Vagina (tissue), 2 donors: ENCODE results near the gene APOBEC3B. TPM values are rescaled to one million over a fixed set of nuclear protein-coding genes. Genes with fewer than 3 reads are reported as not detected.
"Not testable (repeated sequence)": the region's sequence is repeated elsewhere in the genome, so short reads cannot be mapped to it uniquely, and the experiment has no call there.

Experiments used
- DNase-seq, 2 donors: peaks; one replicate each; pipeline ENCODE4 v3.0.0-alpha.2; 2017; ENCODE audit errors: extremely low spot score in 2 of 2
- H3K27ac ChIP-seq: fragments of 200-600 bp; sonication (generic); one replicate; pipeline ENCODE4 v1.5.1; 2019
- H3K27me3 ChIP-seq: fragments of 200-600 bp; sonication (generic); one replicate; pipeline ENCODE4 v1.5.1; 2019
- H3K36me3 ChIP-seq, 2 donors: fragments of 200-600 bp; sonication (generic); one replicate each; pipeline ENCODE4 v1.5.1; 2017 to 2019
- H3K4me1 ChIP-seq: fragments of 200-600 bp; sonication (generic); one replicate; pipeline ENCODE4 v1.5.1; 2019
- H3K4me3 ChIP-seq, 2 donors: fragments of 200-600 bp; sonication (generic); 1 replicate in 1 of 2; 2 replicates in 1 of 2; pipeline ENCODE4 v1.5.1; 2016 to 2019
- H3K9me3 ChIP-seq: fragments of 200-600 bp; sonication (generic); one replicate; pipeline ENCODE4 v1.5.1; 2019
- POLR2A ChIP-seq, 2 donors: fragments of 450-650 bp; IDR thresholded peaks; one replicate each; pipeline ENCODE4 v1.6.1; 2017; ENCODE audit warnings: antibody characterized with exemption in 2 of 2, mild to moderate bottlenecking in 2 of 2, moderate library complexity in 2 of 2
- POLR2AphosphoS5 ChIP-seq, 2 donors: sonication (generic); formaldehyde crosslinking; IDR thresholded peaks; one replicate each; pipeline ENCODE4 v1.9.0; 2017; ENCODE audit warnings: antibody characterized with exemption in 2 of 2, mild to moderate bottlenecking in 2 of 2, low read depth in 1 of 2; ENCODE audit not compliant: insufficient read depth in 1 of 2
- intact Hi-C: fragments of 100-400 bp; cut with DNase I; formaldehyde crosslinking; loops from one replicate; pipeline ENCODE4 v1.15.1; 2023
- total RNA-seq: library from RNA; depleted of rRNA; stranded (reverse); fragments of >200 nt; gene quantifications from one replicate; pipeline ENCODE4 v1.2.3, GENCODE V29; 2016
- TF ChIP-seq, protein P1 (sequence below), 3 experiments: fragments of 450-650 bp in 2 of 3; fragments of 200-600 bp in 1 of 3; sonication (generic) in 1 of 3; IDR thresholded peaks; one replicate each; pipeline ENCODE4 v1.5.1; 2017 to 2019; ENCODE audit warnings: antibody characterized with exemption in 3 of 3, mild to moderate bottlenecking in 2 of 3, moderate library complexity in 2 of 3

APOBEC3B gene
- total RNA-seq, 1 donor from 2014 or later: not detected

GRCh38 chr22:38971791-38972190 lies 10.4 kb upstream of the APOBEC3B start:
- Histone ChIP-seq H3K27ac (no peak overlapping the region), H3K27me3 (no peaks in the 10 kb centered on the region), H3K4me3 (no peak overlapping the region), H3K9me3 (no peaks in the 10 kb centered on the region), H3K36me3 (no peaks in the 10 kb centered on the region), H3K4me1 (no peaks in the 10 kb centered on the region)
- intact Hi-C loops: no loop called here
- no peak for TF ChIP-seq POLR2A (IDR thresholded peaks at IDR 0.05)
- no peak for TF ChIP-seq POLR2AphosphoS5 (IDR thresholded peaks at IDR 0.05; ENCODE audit: insufficient read depth in 1 of 2, low read depth in 1 of 2)
- TF ChIP-seq, protein P1, sequence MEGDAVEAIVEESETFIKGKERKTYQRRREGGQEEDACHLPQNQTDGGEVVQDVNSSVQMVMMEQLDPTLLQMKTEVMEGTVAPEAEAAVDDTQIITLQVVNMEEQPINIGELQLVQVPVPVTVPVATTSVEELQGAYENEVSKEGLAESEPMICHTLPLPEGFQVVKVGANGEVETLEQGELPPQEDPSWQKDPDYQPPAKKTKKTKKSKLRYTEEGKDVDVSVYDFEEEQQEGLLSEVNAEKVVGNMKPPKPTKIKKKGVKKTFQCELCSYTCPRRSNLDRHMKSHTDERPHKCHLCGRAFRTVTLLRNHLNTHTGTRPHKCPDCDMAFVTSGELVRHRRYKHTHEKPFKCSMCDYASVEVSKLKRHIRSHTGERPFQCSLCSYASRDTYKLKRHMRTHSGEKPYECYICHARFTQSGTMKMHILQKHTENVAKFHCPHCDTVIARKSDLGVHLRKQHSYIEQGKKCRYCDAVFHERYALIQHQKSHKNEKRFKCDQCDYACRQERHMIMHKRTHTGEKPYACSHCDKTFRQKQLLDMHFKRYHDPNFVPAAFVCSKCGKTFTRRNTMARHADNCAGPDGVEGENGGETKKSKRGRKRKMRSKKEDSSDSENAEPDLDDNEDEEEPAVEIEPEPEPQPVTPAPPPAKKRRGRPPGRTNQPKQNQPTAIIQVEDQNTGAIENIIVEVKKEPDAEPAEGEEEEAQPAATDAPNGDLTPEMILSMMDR (IDR thresholded peaks at IDR 0.05): no peak
- no peak for DNase-seq

- Histone ChIP-seq H3K4me1 (no peaks in the 10 kb centered on the region), H3K9me3 (no peaks in the 10 kb centered on the region), H3K27ac (no peak overlapping the region), H3K27me3 (no peaks in the 10 kb centered on the region), H3K4me3 (no peak overlapping the region), H3K36me3 (no peaks in the 10 kb centered on the region)
- DNase-seq: no peak
- TF ChIP-seq POLR2AphosphoS5 (IDR thresholded peaks at IDR 0.05; ENCODE audit: insufficient read depth in 1 of 2, low read depth in 1 of 2) (no peak), POLR2A (IDR thresholded peaks at IDR 0.05) (no peak)
- TF ChIP-seq, protein P1 (IDR thresholded peaks at IDR 0.05): no peak
- intact Hi-C loops: no loop called here
Observed at GRCh38 chr22:38972558-38972957, 9.6 kb upstream of the APOBEC3B start.

- Histone ChIP-seq H3K4me1 (no peaks in the 10 kb centered on the region), H3K36me3 (no peaks in the 10 kb centered on the region), H3K27me3 (no peaks in the 10 kb centered on the region), H3K9me3 (no peaks in the 10 kb centered on the region), H3K27ac (no peak overlapping the region), H3K4me3 (no peak overlapping the region)
- TF ChIP-seq, protein P1 (IDR thresholded peaks at IDR 0.05): peak in 1 of 3 experiments; percentile 63
- TF ChIP-seq POLR2AphosphoS5 (IDR thresholded peaks at IDR 0.05; ENCODE audit: insufficient read depth in 1 of 2, low read depth in 1 of 2) (no peak), POLR2A (IDR thresholded peaks at IDR 0.05) (no peak)
- intact Hi-C loops: no loop called here
- no peak for DNase-seq
Observed at GRCh38 chr22:38973289-38974169, 8.6 kb upstream of the APOBEC3B start.

- H3K27me3 ChIP-seq: no peaks in the 10 kb centered on the region
- no peaks in the 10 kb centered on the region for H3K4me1 ChIP-seq
- H3K9me3 ChIP-seq: no peaks in the 10 kb centered on the region
- intact Hi-C loops: no loop called here
- no peaks in the 10 kb centered on the region for H3K36me3 ChIP-seq
- DNase-seq: no peak
- no peak overlapping the region for H3K27ac ChIP-seq
- no peak overlapping the region for H3K4me3 ChIP-seq
- TF ChIP-seq, protein P1 (IDR thresholded peaks at IDR 0.05): no peak
Observed at GRCh38 chr22:38974170-38974825, 7.8 kb upstream of the APOBEC3B start.

GRCh38 chr22:38974826-38975175 lies 7.3 kb upstream of the APOBEC3B start:
- DNase-seq: no peak

DNA sequence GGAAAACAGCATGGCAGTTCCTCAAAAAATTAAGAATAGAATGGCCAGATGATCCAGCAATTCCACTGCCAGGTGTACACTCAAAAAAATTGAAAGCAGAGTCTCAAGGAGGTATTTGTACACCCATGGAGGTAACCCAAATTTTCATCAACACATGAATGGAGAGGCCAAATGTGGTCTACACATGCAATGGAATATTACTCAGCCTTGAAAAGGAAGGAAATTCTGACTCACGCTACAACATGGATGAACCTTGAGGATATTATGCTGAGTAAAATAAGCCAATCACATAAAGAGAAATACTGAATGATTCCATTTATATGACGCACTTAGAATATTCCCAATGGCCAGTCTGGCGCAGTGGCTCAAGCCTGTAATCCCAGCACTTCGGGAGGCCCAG lies 4.9 kb upstream of the APOBEC3B start:
- H3K36me3 ChIP-seq, H3K27ac ChIP-seq, DNase-seq, intact Hi-C loops, H3K27me3 ChIP-seq, H3K4me1 ChIP-seq, H3K4me3 ChIP-seq, H3K9me3 ChIP-seq: not testable (repeated sequence)

More at GRCh38 chr22:38974826-38975175, 7.3 kb upstream of the APOBEC3B start:
- H3K4me3 ChIP-seq: no peak overlapping the region
- H3K36me3 ChIP-seq: no peaks in the 10 kb centered on the region
- H3K27me3 ChIP-seq: no peaks in the 10 kb centered on the region
- H3K4me1 ChIP-seq: no peaks in the 10 kb centered on the region
- H3K9me3 ChIP-seq: no peaks in the 10 kb centered on the region
- no peak overlapping the region for H3K27ac ChIP-seq
- intact Hi-C loops: no loop called here
- TF ChIP-seq POLR2A (IDR thresholded peaks at IDR 0.05) (no peak), POLR2AphosphoS5 (IDR thresholded peaks at IDR 0.05; ENCODE audit: insufficient read depth in 1 of 2, low read depth in 1 of 2) (no peak)
- TF ChIP-seq, protein P1 (IDR thresholded peaks at IDR 0.05): no peak

DNA sequence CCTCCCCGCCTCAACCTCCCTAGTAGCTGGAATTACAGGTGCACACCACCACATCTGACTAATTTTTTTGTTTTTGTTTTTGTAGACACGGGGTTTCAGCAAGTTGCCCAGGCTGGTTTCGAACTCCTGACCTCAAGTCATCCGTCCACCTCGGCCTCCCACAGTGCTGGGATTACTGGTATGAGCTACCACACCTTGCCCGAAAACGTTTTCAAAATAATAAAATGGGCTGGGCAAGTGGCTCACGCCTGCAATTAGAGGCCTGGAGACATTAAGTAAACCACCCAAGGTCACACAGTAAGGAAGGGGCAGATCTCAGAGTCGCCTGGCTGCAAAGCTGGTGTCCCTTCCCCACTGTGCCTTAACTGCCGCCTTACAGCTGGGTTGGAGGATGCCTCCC lies 1.6 kb upstream of the APOBEC3B start:
- H3K9me3 ChIP-seq, DNase-seq, H3K4me1 ChIP-seq, H3K27ac ChIP-seq, intact Hi-C loops, H3K27me3 ChIP-seq, H3K4me3 ChIP-seq, H3K36me3 ChIP-seq: not testable (repeated sequence)
